Astrocyte (in vitro differentiated cells and primary cell): ENCODE measurements around the gene H1-8. TPM values are rescaled to one million over a fixed set of nuclear protein-coding genes. Genes with fewer than 3 reads are reported as not detected.

Source experiments
- DNase-seq: peaks from one replicate; pipeline ENCODE4 v3.0.0-alpha.2; 2010; ENCODE audit warnings: low read depth
- FAIRE-seq: peaks from 2 replicates; lab custom pipeline; 2011; peaks lifted over from hg19 to GRCh38; lab: Jason Lieb, UNC
- H2AFZ ChIP-seq: 2 replicates; pipeline ENCODE4 v1.6.0; 2012; ENCODE audit warnings: low read depth, low read length, inconsistent platforms
- H3K27ac ChIP-seq: 2 replicates; pipeline ENCODE4 v1.5.1; 2011; ENCODE audit warnings: low read depth, low read length, inconsistent platforms
- H3K27me3 ChIP-seq: 2 replicates; pipeline ENCODE4 v1.6.0; 2011; ENCODE audit warnings: low read length, inconsistent platforms; ENCODE audit not compliant: insufficient read depth
- H3K36me3 ChIP-seq: 2 replicates; pipeline ENCODE4 v1.5.1; 2011; ENCODE audit warnings: low read length, inconsistent platforms; ENCODE audit not compliant: insufficient read depth
- H3K4me1 ChIP-seq: 2 replicates; pipeline ENCODE4 v1.5.1; 2011; ENCODE audit warnings: low read length, inconsistent platforms; ENCODE audit not compliant: insufficient read depth
- H3K4me2 ChIP-seq: 2 replicates; pipeline ENCODE4 v1.6.0; 2012; ENCODE audit warnings: low read length, inconsistent platforms
- H3K4me3 ChIP-seq: 2 replicates; pipeline ENCODE4 v1.5.1; 2011; ENCODE audit warnings: low read depth, mild to moderate bottlenecking, low read length, inconsistent platforms; ENCODE audit not compliant: insufficient read depth
- H3K79me2 ChIP-seq: 2 replicates; pipeline ENCODE4 v1.6.0; 2012; ENCODE audit warnings: mild to moderate bottlenecking, low read length, inconsistent platforms; ENCODE audit not compliant: insufficient read depth
- H3K9ac ChIP-seq: 2 replicates; pipeline ENCODE4 v1.6.0; 2012; ENCODE audit warnings: mild to moderate bottlenecking, low read length, inconsistent platforms
- H3K9me3 ChIP-seq: 2 replicates; pipeline ENCODE4 v1.5.1; 2012; ENCODE audit warnings: low read depth, mild to moderate bottlenecking, low read length, inconsistent platforms; ENCODE audit not compliant: insufficient read depth
- H4K20me1 ChIP-seq: 2 replicates; pipeline ENCODE4 v1.6.0; 2012; ENCODE audit warnings: low read length, inconsistent platforms; ENCODE audit not compliant: insufficient read depth
- H3K27ac Mint-ChIP-seq: one replicate; pipeline ENCODE4 v1.8.0; 2021; ENCODE audit warnings: mild to moderate bottlenecking, mixed read lengths; ENCODE audit not compliant: unreplicated experiment
- H3K27me3 Mint-ChIP-seq: one replicate; pipeline ENCODE4 v1.8.0; 2021; ENCODE audit warnings: low read depth, mixed read lengths; ENCODE audit not compliant: unreplicated experiment
- H3K36me3 Mint-ChIP-seq: one replicate; pipeline ENCODE4 v1.8.0; 2021; ENCODE audit warnings: low read depth, mixed read lengths; ENCODE audit not compliant: unreplicated experiment
- H3K4me1 Mint-ChIP-seq: one replicate; pipeline ENCODE4 v1.8.0; 2021; ENCODE audit warnings: low read depth, mixed read lengths; ENCODE audit not compliant: unreplicated experiment
- H3K4me3 Mint-ChIP-seq: one replicate; pipeline ENCODE4 v1.8.0; 2021; ENCODE audit warnings: mild to moderate bottlenecking, moderate library complexity, mixed read lengths; ENCODE audit not compliant: unreplicated experiment
- H3K9me3 Mint-ChIP-seq: one replicate; pipeline ENCODE4 v1.8.0; 2021; ENCODE audit warnings: mild to moderate bottlenecking, mixed read lengths; ENCODE audit not compliant: unreplicated experiment
- CTCF ChIP-seq: IDR thresholded peaks from 2 replicates; pipeline ENCODE4 v1.5.1; 2011; ENCODE audit warnings: low read depth, mild to moderate bottlenecking, inconsistent platforms, low read length, moderate library complexity; ENCODE audit not compliant: insufficient read depth
- EZH2 ChIP-seq: IDR thresholded peaks from 2 replicates; pipeline ENCODE4 v1.6.1; 2012; ENCODE audit warnings: mild to moderate bottlenecking, low read length, inconsistent platforms; ENCODE audit not compliant: insufficient read depth
- total RNA-seq: library from RNA; stranded (reverse); gene quantifications from 2 replicates; pipeline ENCODE4 v1.2.1, GENCODE V29; 2021

Gene H1-8
- total RNA-seq, 1 donor from 2014 or later, result not detected

DNA sequence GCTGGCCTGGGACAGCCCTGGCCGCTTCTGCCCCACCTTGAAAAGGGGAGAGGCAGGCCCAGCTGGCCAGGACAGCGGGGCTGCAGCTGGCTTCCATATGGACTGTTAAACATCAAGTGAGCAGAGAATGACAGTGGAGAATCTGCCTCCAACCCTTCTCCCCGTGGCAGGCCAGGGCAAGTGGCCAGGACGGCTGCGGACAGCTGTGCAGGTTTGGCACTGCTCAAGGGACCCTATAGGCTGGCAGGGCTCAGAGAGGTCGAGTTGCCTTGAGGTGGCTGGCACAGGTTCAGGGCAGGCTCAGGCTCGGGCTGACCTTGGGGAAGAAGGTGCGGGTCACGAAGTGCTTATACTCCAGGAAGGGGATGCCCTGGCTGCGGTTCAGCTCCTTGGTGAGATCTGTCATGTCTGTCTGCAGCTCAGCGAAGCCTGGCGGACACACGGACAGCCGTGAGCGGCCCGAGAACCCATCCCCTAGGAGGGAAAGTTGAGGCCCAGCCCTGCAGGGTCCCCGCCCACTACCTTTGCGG is 24.3 kb downstream of the H1-8 start:
- no peak overlapping the region for H3K27ac Mint-ChIP-seq
- Histone ChIP-seq H3K36me3 (peaks cover 4% of the 10 kb centered on the region), H3K27me3 (no peaks in the 10 kb centered on the region), H3K79me2 (no peaks in the 10 kb centered on the region), H3K9ac (no peak overlapping the region), H3K4me3 (no peak overlapping the region), H3K4me1 (no peaks in the 10 kb centered on the region), H3K9me3 (no peaks in the 10 kb centered on the region), H2AFZ (no peak overlapping the region), H3K27ac (no peak overlapping the region), H4K20me1 (no peaks in the 10 kb centered on the region), H3K4me2 (no peak overlapping the region)
- no peak overlapping the region for H3K4me3 Mint-ChIP-seq
- no peaks in the 10 kb centered on the region for H3K9me3 Mint-ChIP-seq
- no peaks in the 10 kb centered on the region for H3K4me1 Mint-ChIP-seq
- DNase-seq, result no peak
- TF ChIP-seq EZH2 (no peak), CTCF (no peak)
- peaks cover 13% of the 10 kb centered on the region for H3K36me3 Mint-ChIP-seq
- FAIRE-seq, result no peak
- no peaks in the 10 kb centered on the region for H3K27me3 Mint-ChIP-seq

DNA sequence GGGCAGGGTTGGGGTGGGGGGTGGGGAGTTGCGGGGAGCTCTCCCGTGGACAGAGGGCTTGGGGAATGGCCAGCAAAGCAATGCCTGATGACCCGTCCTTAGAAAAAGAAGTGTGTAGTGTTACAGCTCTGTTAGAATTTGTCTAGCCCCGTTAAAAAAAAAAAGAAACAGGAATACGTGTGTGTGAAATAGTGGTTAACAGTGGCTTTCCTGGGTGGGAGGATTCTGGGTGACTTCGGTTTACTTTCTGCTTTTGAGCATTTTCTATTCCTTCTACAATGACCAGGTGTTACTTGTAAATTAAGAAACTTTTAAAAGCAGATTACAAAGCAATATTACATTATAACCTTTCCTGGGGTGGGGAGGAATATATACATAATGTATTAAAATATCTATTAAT is 25.0 kb downstream of the H1-8 start:
- Mint-ChIP-seq H3K4me3 (no peak overlapping the region), H3K4me1 (no peaks in the 10 kb centered on the region), H3K27ac (no peak overlapping the region), H3K27me3 (no peaks in the 10 kb centered on the region), H3K9me3 (no peaks in the 10 kb centered on the region), H3K36me3 (peaks cover 13% of the 10 kb centered on the region)
- Histone ChIP-seq H3K36me3 (peaks cover 4% of the 10 kb centered on the region), H3K9me3 (no peaks in the 10 kb centered on the region), H3K4me3 (no peak overlapping the region), H3K27ac (no peak overlapping the region), H4K20me1 (no peaks in the 10 kb centered on the region), H3K79me2 (no peaks in the 10 kb centered on the region), H3K9ac (no peak overlapping the region), H3K4me2 (no peak overlapping the region), H2AFZ (no peak overlapping the region), H3K4me1 (no peaks in the 10 kb centered on the region), H3K27me3 (no peaks in the 10 kb centered on the region)
- TF ChIP-seq CTCF, result no peak
- TF ChIP-seq EZH2, result no peak
- FAIRE-seq (no peak), DNase-seq (no peak)

DNA sequence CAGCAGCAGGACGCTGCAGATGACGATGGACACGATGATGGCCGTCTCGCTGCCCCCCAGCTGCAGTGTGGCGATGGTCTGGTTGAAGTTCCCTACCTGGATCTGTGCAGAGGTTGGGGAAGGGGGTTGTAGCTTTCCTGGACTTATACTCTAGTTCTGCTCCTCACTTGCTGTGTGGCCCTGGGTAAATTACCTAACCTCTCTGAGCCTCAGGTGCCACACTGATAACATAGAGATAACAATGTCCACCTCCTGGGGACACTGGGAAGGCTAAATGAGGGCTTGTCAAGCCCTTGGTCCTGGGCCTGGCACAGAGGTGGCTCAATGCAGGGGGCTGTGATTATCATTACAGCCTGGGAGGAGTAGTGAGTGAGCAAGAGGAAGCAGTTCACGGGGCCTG is 26.9 kb downstream of the H1-8 start:
- Mint-ChIP-seq H3K9me3 (no peaks in the 10 kb centered on the region), H3K36me3 (peaks cover 8% of the 10 kb centered on the region), H3K4me3 (peak overlapping the region; percentile 14), H3K4me1 (no peaks in the 10 kb centered on the region), H3K27ac (peak overlapping the region; percentile 47), H3K27me3 (no peaks in the 10 kb centered on the region)
- no peak overlapping the region for H3K27ac ChIP-seq
- no peaks in the 10 kb centered on the region for H3K4me1 ChIP-seq
- no peak overlapping the region for H3K4me3 ChIP-seq
- H3K27me3 ChIP-seq, result no peaks in the 10 kb centered on the region
- no peaks in the 10 kb centered on the region for H4K20me1 ChIP-seq
- H3K9ac ChIP-seq, result no peak overlapping the region
- H3K9me3 ChIP-seq, result no peaks in the 10 kb centered on the region
- no peaks in the 10 kb centered on the region for H3K79me2 ChIP-seq
- H2AFZ ChIP-seq, result no peak overlapping the region
- no peak overlapping the region for H3K4me2 ChIP-seq
- no peak for FAIRE-seq
- no peak for DNase-seq
- H3K36me3 ChIP-seq, result peaks cover 4% of the 10 kb centered on the region
- no peak for TF ChIP-seq EZH2
- TF ChIP-seq CTCF, result no peak
